NCI-H2081 (cell line): ENCODE results near the gene RILPL1.
"Not testable (repeated sequence)": the region's sequence is repeated elsewhere in the genome, so short reads cannot be mapped to it uniquely, and the experiment has no call there.

Experiments used
- DNase-seq, 2 experiments: peaks; one replicate each; lab custom pipeline; 2025; lab: John Stamatoyannopoulos, UW

Gene RILPL1

DNA sequence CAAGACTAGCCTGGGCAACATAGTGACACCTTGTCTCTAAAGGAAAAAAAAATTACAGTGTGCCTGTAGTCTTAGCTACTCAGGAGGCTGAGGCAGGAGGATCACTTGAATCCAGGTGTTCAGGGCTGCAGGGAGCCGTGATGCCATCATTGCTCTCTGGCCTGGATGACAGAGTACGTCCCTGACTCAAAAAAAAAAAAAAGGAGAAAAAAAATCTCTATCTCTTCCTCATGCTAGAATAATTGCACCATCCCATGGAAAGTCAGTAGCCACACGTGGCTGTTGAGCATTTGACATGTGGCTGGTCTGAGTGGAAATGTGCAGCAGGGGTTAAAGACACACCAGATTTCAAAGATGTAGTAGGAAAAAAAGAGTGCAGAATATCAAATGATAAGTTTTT is 3.8 kb downstream of the RILPL1 start:
- DNase-seq, result no peak

GRCh38 chr12:123528858-123529257 is 4.7 kb downstream of the RILPL1 start:
- no peak for DNase-seq

DNA sequence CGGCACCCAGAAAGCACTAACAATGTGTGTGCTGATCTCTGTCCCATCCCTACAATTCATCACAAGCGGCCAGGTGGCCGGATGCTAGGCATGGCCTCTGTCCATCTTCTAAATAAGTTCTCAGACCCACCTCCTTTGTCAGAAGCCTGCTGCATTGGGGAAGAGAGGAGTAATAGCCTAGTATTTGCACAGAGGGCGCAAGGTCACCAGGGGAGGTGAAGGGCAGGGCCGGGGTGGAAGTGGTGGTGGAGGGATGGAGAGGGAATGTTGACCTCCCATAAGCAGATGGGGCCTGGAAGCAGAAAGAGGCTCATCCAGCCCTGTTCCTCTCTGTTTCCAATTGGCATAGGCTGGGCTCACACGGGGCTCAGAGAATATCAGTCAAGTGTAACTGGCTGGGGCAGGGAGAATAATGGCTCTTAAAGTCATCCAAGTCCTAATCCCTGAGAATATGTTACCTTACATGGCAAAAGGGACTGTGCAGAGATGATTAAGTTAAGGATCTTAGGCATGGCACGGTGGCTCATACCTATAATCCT is 6.9 kb downstream of the RILPL1 start:
- DNase-seq, result no peak

DNA sequence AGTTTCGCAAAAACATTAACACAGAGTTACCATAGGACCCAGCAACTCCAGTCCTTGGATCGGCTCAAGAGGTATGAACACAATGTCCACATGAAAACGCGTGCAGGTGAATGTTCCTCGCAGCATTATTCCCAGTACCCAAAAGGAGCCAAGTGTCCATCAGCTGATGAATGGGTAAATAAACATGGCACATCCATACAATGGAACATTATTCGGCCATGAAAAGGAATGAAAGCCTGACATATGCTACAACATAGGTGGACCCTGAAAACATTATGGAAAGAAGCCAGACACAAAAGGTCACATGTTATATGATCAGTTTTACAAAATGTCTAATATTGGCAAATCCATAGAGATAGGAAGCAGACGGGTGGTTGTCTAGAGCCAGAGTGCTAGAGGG is 9.1 kb downstream of the RILPL1 start:
- DNase-seq, result no peak

DNA sequence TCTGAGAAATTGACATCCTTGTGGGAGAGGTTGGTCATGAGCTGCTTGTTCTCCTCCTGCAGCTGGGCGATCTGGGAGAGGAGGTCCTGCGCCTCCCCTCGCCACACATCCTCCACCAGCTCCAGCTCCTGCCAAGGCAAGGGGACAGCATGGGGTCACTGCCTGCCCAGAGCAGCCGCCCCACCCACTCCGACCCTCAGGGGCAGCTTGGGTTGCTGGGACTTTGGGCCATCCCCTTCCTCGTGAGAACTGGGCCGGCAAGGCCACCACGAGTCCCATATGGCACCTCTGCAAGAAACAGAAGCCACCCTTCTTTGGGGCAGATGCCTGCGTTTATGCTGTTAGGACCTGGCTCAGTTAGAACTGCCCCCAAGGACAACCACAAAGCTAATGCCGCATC is 10.0 kb downstream of the RILPL1 start:
- DNase-seq, result no peak

- no peak for DNase-seq
Observed at GRCh38 chr12:123522164-123522563, 11.4 kb downstream of the RILPL1 start.

DNA sequence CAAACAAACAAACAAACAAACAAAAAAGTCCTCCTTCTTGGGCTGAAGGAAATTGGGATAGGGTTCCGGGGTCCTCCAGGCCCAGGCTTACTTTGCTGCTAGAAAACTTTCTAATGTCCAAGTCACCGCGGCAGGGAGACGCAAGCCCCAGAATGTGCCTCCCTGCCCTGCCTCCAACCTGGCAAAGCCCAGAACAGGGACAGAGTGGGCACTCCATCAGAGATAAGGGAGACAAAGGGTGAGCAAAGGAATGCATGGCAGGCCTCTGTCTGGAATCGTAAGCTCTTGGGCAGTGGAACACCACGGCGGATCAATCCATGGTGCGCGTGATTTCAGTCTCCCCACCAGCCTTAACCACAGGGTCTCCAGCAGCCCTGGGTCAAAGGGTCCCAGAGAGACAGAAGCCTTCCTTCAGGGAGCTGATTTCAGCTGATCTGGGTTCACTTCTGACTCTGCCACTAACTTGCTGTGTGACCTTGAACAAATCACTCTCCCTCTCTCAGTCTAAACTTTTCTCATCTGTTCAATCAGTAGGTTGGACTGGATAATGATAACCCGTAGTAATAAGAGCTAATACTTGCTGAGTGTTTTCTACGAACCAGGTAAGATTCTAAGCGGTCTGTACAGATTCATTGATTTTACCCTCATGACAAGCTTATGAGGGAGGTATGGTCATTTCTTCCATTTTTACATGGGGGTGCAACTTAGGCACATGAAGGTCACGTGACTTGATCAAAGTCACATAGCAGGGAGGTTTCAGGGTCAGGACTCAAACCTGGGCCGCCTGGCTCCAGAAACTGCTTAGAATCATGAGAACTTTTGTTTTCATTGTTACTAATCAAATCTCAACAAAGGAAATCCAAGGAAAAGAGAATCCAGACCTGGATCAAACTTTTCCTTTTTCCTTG is 12.7 kb downstream of the RILPL1 start:
- no peak for DNase-seq

GRCh38 chr12:123519141-123520001 is 14.1 kb downstream of the RILPL1 start:
- DNase-seq, result no peak

DNA sequence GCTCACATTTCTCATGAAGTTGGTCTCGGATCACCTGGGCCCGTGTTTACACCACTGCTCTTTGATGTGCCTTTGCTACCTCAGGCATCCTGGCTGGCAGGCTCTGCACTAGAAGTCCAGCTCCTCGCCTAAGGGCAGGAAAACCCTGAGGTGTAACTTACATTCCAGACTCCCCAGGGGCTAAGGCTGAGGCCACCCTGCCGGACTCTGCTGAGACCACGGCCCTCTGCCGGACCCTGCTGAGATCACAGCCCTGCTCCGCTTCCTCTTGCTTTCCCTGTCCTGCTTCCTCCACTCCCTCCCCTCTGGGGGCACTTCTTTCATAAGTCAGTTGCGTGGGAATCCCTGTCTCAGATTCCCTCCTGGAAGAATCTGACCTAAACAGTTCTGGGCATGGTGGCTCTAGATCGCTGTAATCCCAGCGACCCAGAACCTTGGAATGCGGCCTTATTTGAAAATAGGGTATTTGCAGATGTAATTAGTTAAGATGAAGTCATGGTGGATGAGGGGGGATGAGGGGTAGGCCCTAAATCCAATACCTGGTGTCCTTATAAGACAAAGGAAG is 17.2 kb downstream of the RILPL1 start:
- no peak for DNase-seq

- not testable (repeated sequence) for DNase-seq
Observed at GRCh38 chr12:123514582-123515221, 18.8 kb downstream of the RILPL1 start.

- no peak for DNase-seq
Observed at GRCh38 chr12:123513805-123514204, 19.7 kb downstream of the RILPL1 start.

- no peak for DNase-seq
Observed at GRCh38 chr12:123512838-123513665, 20.5 kb downstream of the RILPL1 start.

- DNase-seq, result no peak
Observed at GRCh38 chr12:123506843-123507236, 26.7 kb downstream of the RILPL1 start.

GRCh38 chr12:123506059-123506842 is 27.3 kb downstream of the RILPL1 start:
- DNase-seq, result no peak

GRCh38 chr12:123502163-123502704 is 31.3 kb downstream of the RILPL1 start:
- DNase-seq, result no peak

DNA sequence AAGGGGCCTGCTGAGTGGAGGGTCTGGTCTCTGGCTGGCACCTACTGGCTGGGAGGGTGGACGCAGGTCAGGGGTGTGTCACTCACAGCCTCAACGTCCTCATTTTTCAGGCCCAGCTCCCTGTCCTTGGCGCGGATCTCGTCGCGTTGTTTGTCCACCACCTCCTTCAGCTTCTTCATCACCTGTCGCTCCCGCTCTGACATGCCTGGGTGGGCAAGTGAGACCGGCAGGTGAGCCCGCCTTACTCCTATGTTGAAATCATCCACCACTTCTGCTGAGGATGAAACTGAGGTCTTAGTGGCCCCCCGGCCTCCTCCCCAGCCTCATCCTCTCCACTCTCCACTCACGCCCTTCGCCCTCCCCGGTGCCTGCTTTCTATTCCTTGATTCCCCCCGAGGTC is 34.2 kb downstream of the RILPL1 start:
- no peak for DNase-seq

GRCh38 chr12:123498126-123498825 is 35.2 kb downstream of the RILPL1 start:
- no peak for DNase-seq

DNA sequence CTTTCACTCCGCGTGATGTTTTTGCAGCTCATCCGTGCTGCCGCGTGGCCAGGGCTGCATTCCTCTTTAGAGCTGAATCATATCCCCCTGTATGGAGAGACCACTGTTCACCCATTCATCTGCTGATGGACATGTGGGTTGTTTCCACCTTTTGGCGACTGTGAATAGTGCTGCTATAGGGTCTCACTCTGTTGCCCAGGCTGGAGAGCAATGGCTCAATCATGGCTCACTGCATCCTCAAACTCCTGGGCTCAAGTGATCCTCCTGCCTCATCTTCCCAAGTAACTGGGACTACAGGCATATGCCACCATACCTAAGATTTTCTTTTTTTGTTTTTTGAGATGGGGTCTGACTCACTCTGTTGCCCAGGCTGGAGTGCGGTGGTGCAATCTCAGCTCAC is 36.5 kb downstream of the RILPL1 start:
- no peak for DNase-seq
